ENCODE measurements around the gene PLK1. TPM values are rescaled to one million over a fixed set of nuclear protein-coding genes. Genes with fewer than 3 reads are reported as not detected.

Gene PLK1
- total RNA-seq, 3 donors from 2014 or later, result 0.66 to 4.3 (median 1.3) TPM

DNA sequence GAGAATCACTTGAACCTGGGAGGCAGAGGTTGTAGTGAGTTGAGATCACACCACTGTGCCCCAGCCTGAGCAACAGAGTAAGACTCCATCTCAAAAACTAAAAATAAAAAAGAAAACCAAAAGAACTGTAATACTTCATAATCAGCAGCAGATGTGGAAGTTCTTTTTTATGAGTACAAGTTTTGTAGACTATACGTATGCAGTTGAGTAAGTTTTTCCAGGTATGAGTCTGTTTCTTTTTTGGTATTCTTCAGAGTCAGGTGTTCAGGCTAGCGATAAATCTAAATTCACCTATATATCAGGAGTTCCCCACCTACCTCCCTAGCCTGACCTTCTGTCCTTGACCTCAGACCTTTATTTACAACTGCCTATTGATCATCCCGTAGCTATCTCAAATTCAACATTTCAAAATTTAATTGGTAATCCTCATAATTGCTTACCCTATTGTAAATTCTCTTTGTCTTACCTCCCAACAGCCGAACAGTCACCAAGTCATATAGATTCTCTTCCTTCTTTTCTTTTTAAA is 26.7 kb upstream of the PLK1 start:
- no peak for DNase-seq (ENCODE audit: low spot score in 2 of 2)
- TF ChIP-seq, protein P1, sequence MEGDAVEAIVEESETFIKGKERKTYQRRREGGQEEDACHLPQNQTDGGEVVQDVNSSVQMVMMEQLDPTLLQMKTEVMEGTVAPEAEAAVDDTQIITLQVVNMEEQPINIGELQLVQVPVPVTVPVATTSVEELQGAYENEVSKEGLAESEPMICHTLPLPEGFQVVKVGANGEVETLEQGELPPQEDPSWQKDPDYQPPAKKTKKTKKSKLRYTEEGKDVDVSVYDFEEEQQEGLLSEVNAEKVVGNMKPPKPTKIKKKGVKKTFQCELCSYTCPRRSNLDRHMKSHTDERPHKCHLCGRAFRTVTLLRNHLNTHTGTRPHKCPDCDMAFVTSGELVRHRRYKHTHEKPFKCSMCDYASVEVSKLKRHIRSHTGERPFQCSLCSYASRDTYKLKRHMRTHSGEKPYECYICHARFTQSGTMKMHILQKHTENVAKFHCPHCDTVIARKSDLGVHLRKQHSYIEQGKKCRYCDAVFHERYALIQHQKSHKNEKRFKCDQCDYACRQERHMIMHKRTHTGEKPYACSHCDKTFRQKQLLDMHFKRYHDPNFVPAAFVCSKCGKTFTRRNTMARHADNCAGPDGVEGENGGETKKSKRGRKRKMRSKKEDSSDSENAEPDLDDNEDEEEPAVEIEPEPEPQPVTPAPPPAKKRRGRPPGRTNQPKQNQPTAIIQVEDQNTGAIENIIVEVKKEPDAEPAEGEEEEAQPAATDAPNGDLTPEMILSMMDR (IDR thresholded peaks at IDR 0.05), result no peak
- TF ChIP-seq POLR2AphosphoS5 (IDR thresholded peaks at IDR 0.05), result no peak

DNA sequence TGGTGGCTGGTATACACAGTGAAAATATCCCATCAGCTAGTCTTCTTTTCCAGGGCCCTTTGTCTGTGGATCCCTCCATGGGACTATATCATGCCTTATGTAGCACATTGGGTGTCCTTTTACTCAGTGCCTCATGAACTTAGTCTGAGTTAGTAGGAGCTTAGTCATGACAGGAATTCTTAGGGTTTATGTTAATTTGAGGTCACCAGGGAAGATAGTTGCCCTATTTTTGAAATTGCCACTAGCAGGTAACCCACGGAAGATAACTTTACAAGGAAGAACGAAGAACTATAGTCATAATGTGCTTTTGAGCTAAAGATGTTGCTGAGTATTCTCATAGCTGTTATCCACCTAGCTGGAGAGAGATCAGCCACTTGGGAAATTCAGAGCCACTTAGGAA is 14.8 kb upstream of the PLK1 start:
- intact Hi-C loops (cut with DNase I; ENCODE audit: low total_unique reads), result no loop called here
- TF ChIP-seq POLR2AphosphoS5 (IDR thresholded peaks at IDR 0.05) (no peak), POLR2A (IDR thresholded peaks at IDR 0.05) (no peak)
- TF ChIP-seq, protein P1 (IDR thresholded peaks at IDR 0.05), result no peak
- Histone ChIP-seq H3K4me1 (no peaks in the 10 kb centered on the region), H3K27me3 (no peaks in the 10 kb centered on the region), H3K4me3 (no peak overlapping the region), H3K9me3 (no peaks in the 10 kb centered on the region), H3K27ac (no peak overlapping the region), H3K36me3 (peaks cover 13% of the 10 kb centered on the region)
- no peak for DNase-seq (ENCODE audit: low spot score in 2 of 2)

More for the DNA sequence above, 26.7 kb upstream of the PLK1 start:
- Histone ChIP-seq H3K9me3 (no peaks in the 10 kb centered on the region), H3K4me3 (no peak overlapping the region), H3K36me3 (no peaks in the 10 kb centered on the region), H3K27me3 (no peaks in the 10 kb centered on the region), H3K27ac (no peak overlapping the region), H3K4me1 (no peaks in the 10 kb centered on the region)
- intact Hi-C loops (cut with DNase I; ENCODE audit: low total_unique reads), result no loop called here

DNA sequence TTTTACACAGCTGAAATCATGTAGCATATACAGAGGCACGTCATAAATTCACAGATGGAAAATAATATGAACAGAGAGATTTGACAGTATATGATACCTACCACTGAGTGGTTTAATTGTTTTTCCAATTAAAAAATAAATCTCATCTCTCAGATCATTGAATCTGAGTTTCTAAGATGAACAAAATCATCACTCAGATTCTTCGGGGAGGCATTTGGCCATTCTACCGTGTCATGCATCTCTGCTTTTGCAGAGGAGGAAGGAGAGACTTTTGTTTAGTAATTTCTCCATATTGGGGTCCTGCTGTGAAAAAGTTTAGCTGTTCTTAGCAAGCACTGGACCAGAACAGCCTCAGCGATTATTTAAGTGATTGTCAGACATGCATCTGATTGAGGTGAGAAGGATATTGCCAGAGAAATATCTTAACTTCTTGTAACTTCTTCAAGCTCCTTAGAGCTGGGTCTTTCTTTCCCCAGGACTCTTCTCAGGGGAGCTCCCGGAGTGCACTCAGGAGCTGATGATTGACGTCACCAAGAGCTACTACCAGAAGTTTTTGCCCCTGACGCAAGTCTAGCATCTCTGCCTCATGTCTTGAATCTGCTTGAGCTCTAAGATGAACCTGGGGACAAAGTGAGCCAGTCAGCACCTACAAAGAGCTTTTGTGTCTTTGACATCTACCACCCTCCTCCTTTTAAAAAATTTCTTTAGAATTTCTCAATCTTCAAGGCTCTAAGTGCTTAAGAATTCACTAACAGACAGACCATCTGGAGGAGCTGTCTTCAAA is 11.9 kb upstream of the PLK1 start:
- no peaks in the 10 kb centered on the region for H3K9me3 ChIP-seq
- intact Hi-C loops (cut with DNase I; ENCODE audit: low total_unique reads), result no loop called here
- H3K36me3 ChIP-seq, result peaks cover 13% of the 10 kb centered on the region
- no peak overlapping the region for H3K4me3 ChIP-seq
- no peak overlapping the region for H3K27ac ChIP-seq
- DNase-seq (ENCODE audit: low spot score in 2 of 2), result no peak
- H3K4me1 ChIP-seq, result no peaks in the 10 kb centered on the region
- TF ChIP-seq POLR2AphosphoS5 (IDR thresholded peaks at IDR 0.05) (no peak), POLR2A (IDR thresholded peaks at IDR 0.05) (no peak)
- TF ChIP-seq, protein P1 (IDR thresholded peaks at IDR 0.05), result no peak
- H3K27me3 ChIP-seq, result no peaks in the 10 kb centered on the region

DNA sequence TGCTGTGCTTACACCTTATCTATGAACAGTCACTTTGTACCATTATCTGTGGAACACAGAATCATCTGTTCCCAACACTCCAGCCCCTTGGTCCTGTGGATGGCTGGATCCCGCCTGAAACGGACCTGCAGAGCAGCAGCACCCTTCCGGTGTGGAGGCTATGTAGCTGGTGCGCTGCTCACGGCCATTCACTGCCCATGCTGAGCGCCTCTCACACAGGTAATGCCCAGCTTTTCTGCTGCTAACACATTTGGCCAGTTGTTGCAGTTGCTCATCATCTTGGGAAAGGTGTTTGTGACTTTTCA is 11.4 kb upstream of the PLK1 start:
- TF ChIP-seq POLR2AphosphoS5 (IDR thresholded peaks at IDR 0.05) (no peak), POLR2A (IDR thresholded peaks at IDR 0.05) (no peak)
- TF ChIP-seq, protein P1 (IDR thresholded peaks at IDR 0.05), result no peak
- peaks cover 13% of the 10 kb centered on the region for H3K36me3 ChIP-seq

DNA sequence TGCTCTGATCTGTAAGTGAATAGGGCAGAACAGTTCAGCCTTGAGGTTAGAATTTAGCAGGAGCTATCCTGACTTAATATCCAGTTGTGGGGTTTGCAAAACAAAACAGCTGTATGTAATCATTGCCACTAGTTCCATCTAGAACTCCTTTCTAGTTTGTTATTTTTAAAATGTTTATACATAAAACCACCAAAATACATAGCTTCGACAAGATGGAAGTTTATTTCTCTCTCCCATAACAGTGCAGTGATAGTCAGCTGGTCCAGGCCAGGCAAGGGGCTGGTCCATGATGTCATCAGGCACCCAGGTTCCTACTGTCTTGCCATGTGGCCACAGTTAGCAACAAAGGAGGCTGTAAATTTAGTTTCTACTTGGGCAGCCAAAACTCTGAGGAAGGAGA is 10.5 kb upstream of the PLK1 start:
- no peaks in the 10 kb centered on the region for H3K27me3 ChIP-seq
- no peak overlapping the region for H3K4me3 ChIP-seq

More for the DNA sequence above, 11.4 kb upstream of the PLK1 start:
- Histone ChIP-seq H3K4me1 (no peaks in the 10 kb centered on the region), H3K27ac (no peak overlapping the region), H3K9me3 (no peaks in the 10 kb centered on the region), H3K27me3 (no peaks in the 10 kb centered on the region), H3K4me3 (no peak overlapping the region)
- intact Hi-C loops (cut with DNase I; ENCODE audit: low total_unique reads), result no loop called here
- no peak for DNase-seq (ENCODE audit: low spot score in 2 of 2)

More for the DNA sequence above, 10.5 kb upstream of the PLK1 start:
- H3K36me3 ChIP-seq, result peaks cover 13% of the 10 kb centered on the region
- DNase-seq (ENCODE audit: low spot score in 2 of 2), result no peak
- TF ChIP-seq POLR2AphosphoS5 (IDR thresholded peaks at IDR 0.05), result no peak
- TF ChIP-seq, protein P1 (IDR thresholded peaks at IDR 0.05), result no peak
- no peak overlapping the region for H3K27ac ChIP-seq
- no peaks in the 10 kb centered on the region for H3K4me1 ChIP-seq
- no peaks in the 10 kb centered on the region for H3K9me3 ChIP-seq
- intact Hi-C loops (cut with DNase I; ENCODE audit: low total_unique reads), result no loop called here
